Thyroid gland (tissue), 4 donors: Measurements from ENCODE around the gene SH2D5. TPM values are rescaled to one million over a fixed set of nuclear protein-coding genes. Genes with fewer than 3 reads are reported as not detected.

ENCODE experiments used
- DNase-seq, 2 donors: peaks; one replicate each; pipeline ENCODE4 v3.0.0-alpha.2; 2019
- H3K27ac ChIP-seq, 3 donors: fragments of 200-600 bp; sonication (generic); 1 replicate in 2 of 3; 2 replicates in 1 of 3; pipeline ENCODE4 v1.5.1; 2016 to 2019; ENCODE audit warnings: mild to moderate bottlenecking in 1 of 3, moderate library complexity in 1 of 3
- H3K27me3 ChIP-seq: fragments of 200-600 bp; sonication (generic); one replicate; pipeline ENCODE4 v1.5.1; 2019
- H3K36me3 ChIP-seq, 2 donors: fragments of 200-600 bp; sonication (generic); one replicate each; pipeline ENCODE4 v1.5.1; 2016 to 2019
- H3K4me1 ChIP-seq, 2 donors: fragments of 200-600 bp; sonication (generic); one replicate each; pipeline ENCODE4 v1.5.1; 2017 to 2019
- H3K4me3 ChIP-seq, 3 donors: fragments of 200-600 bp; sonication (generic); replicated peaks in 1 of 3; 1 replicate in 2 of 3; 2 replicates in 1 of 3; pipeline ENCODE4 v1.5.1; 2016; ENCODE audit warnings: mild to moderate bottlenecking in 1 of 3
- H3K9me3 ChIP-seq: fragments of 200-600 bp; sonication (generic); one replicate; pipeline ENCODE4 v1.5.1; 2017
- CTCF ChIP-seq, 6 experiments: fragments of 200-600 bp in 3 of 6; fragments of 450-650 bp in 3 of 6; sonication (generic) in 3 of 6; IDR thresholded peaks; one replicate each; pipeline ENCODE4 v1.5.1; 2016 to 2019; ENCODE audit warnings: antibody characterized with exemption in 6 of 6, mild to moderate bottlenecking in 2 of 6, inconsistent platforms in 1 of 6, moderate library complexity in 1 of 6
- POLR2A ChIP-seq, 2 donors: fragments of 450-650 bp; IDR thresholded peaks; one replicate each; pipeline ENCODE4 v1.6.1; 2017; ENCODE audit warnings: antibody characterized with exemption in 2 of 2, mild to moderate bottlenecking in 2 of 2, moderate library complexity in 1 of 2
- WGBS, 2 donors: methylation state at CpG; one replicate each; pipeline ENCODE4 v1.1.5; 2017; 5-methylcytosine and 5-hydroxymethylcytosine counted together
- intact Hi-C: fragments of 100-400 bp; cut with DNase I; formaldehyde crosslinking; loops from one replicate; pipeline ENCODE4 v1.15.1; 2023
- total RNA-seq, 4 donors: library from RNA; depleted of rRNA; stranded (reverse); fragments of >200 nt; gene quantifications; one replicate each; pipeline ENCODE4 v1.2.3, GENCODE V29; 2016

Gene SH2D5
- total RNA-seq, 4 donors from 2014 or later: 0.11 to 1.4 (median 0.77) TPM

DNA sequence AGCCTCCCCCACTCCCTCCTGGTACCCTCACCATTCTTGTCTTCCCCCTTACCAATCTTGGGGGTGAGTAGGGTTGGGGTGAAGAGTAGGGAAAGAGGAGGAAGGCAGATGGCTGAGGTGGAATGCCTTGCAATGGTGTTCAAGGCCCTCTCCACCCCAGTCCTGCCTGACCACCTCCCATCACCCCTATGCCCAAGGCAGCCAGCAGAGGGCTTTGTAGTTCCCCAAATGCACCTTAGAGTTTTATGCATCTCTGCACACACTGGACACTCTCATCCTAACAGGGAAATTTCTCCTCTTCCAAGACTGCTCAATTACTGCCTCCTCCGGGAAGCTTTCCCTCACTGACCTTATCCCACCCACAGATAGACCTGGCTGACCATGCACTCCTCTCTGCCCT is 30.1 kb downstream of the SH2D5 start:
- 86 to 94% methylated on average over 1 of the region's 1 CpG for WGBS, 2 donors

DNA sequence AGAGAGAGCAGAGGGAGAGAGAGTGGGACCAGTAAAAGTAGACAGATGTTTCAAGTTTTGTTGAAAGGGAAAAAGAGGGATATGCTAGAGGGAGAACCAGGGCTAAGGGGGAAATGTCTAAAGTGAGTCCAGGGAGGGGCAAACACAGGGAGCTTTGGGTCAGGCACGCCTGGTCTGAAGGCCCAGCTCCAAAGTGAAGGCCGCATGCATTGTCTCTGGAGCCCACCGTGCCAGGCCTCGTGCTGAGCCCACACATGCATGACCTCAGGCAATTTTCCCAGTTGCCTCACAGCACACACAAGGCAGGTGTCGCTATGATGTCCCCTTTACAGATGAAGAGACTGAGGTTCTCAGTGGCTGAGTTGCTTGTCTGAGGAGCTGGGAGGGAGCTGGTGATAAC is 30.7 kb downstream of the SH2D5 start:
- Histone ChIP-seq H3K27me3 (no peaks in the 10 kb centered on the region), H3K4me3 (no peak overlapping the region), H3K9me3 (no peaks in the 10 kb centered on the region), H3K4me1 (peaks cover 0 to 7% of the 10 kb centered on the region in 2 donors), H3K36me3 (no peaks in the 10 kb centered on the region), H3K27ac (no peak overlapping the region)
- WGBS, 2 donors: 90 to 92% methylated on average over 5 of the region's 5 CpGs
- no peak for DNase-seq
- TF ChIP-seq CTCF (IDR thresholded peaks at IDR 0.05) (no peak), POLR2A (IDR thresholded peaks at IDR 0.05) (no peak)
- intact Hi-C loops: no loop called here

More for the DNA sequence above, 30.1 kb downstream of the SH2D5 start:
- H3K27ac ChIP-seq: no peak overlapping the region
- TF ChIP-seq CTCF (IDR thresholded peaks at IDR 0.05): no peak
- no peak for TF ChIP-seq POLR2A (IDR thresholded peaks at IDR 0.05)
- H3K4me3 ChIP-seq: no peak overlapping the region
- no peaks in the 10 kb centered on the region for H3K27me3 ChIP-seq
- peaks cover 0 to 2% of the 10 kb centered on the region in 2 donors for H3K4me1 ChIP-seq
- no peak for DNase-seq
- intact Hi-C loops: no loop called here
- no peaks in the 10 kb centered on the region for H3K9me3 ChIP-seq
- no peaks in the 10 kb centered on the region for H3K36me3 ChIP-seq

DNA sequence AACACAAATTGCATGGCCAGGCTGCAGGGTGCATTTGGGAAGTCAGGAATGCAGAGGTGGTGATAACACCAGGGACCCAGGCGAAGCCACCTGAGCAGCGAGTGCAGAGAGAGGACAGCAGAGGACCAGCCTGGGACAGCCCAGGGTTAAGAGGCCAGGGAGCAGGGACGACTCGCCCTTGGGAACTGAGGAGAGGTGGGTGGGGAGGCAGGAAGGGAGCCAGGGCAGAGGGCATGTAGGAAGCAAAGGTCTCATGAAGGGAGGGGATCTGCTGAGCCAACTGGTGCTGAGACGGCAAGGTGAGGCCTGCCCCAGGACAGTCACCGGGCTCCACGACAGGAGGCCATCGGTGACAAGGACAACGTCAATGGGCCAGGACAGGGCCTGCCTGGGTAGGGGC is 31.1 kb downstream of the SH2D5 start:
- Histone ChIP-seq H3K27ac (no peak overlapping the region), H3K4me3 (no peak overlapping the region), H3K36me3 (no peaks in the 10 kb centered on the region), H3K9me3 (no peaks in the 10 kb centered on the region), H3K4me1 (peaks cover 0 to 8% of the 10 kb centered on the region in 2 donors), H3K27me3 (no peaks in the 10 kb centered on the region)
- intact Hi-C loops: no loop called here
- WGBS, 2 donors: 86 to 87% methylated on average over 9 of the region's 9 CpGs
- DNase-seq: no peak
- TF ChIP-seq POLR2A (IDR thresholded peaks at IDR 0.05) (no peak), CTCF (IDR thresholded peaks at IDR 0.05) (no peak)

- Histone ChIP-seq H3K4me3 (no peak overlapping the region), H3K9me3 (no peaks in the 10 kb centered on the region), H3K36me3 (no peaks in the 10 kb centered on the region), H3K27ac (no peak overlapping the region), H3K4me1 (peaks cover 0 to 8% of the 10 kb centered on the region in 2 donors), H3K27me3 (no peaks in the 10 kb centered on the region)
- no peak for DNase-seq
- intact Hi-C loops: no loop called here
- WGBS, 2 donors: 88 to 90% methylated on average over 16 to 17 of the region's 17 CpGs
- TF ChIP-seq POLR2A (IDR thresholded peaks at IDR 0.05): no peak
- TF ChIP-seq CTCF (IDR thresholded peaks at IDR 0.05): no peak
These were observed 31.8 kb downstream of the SH2D5 start for GRCh38 chr1:20700636-20701215.

DNA sequence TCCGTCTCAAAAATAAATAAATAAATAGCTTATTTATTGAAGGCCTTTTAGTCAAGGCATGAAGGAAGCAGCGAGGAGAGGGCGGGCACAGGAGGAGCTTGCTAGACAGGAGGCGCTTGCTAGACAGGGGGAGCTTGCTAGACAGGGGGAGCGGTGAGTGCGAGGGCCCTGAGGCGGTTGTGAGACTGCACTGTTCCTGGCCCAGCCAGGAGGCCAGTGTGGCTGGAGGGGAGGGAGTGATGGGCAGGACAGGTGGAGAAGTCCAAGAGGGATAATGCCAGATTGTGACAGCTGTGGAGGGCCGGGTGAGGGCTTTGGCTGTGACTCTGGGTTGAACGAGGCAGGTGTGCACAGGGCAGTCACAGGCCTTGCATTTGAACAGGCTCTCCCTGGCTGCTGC is 32.9 kb downstream of the SH2D5 start:
- 84 to 89% methylated on average over 9 of the region's 9 CpGs for WGBS, 2 donors
- Histone ChIP-seq H3K27ac (no peak overlapping the region), H3K36me3 (no peaks in the 10 kb centered on the region), H3K27me3 (no peaks in the 10 kb centered on the region), H3K4me1 (peaks cover 0 to 8% of the 10 kb centered on the region in 2 donors), H3K4me3 (no peak overlapping the region), H3K9me3 (no peaks in the 10 kb centered on the region)
- no peak for DNase-seq
- intact Hi-C loops: loop anchor here (5.0 kb wide), 1 partner anchor 173 kb away; no protein-coding TSS in a partner anchor
- no peak for TF ChIP-seq CTCF (IDR thresholded peaks at IDR 0.05)
- no peak for TF ChIP-seq POLR2A (IDR thresholded peaks at IDR 0.05)
